K562 (cell line): ENCODE results near the gene SPRTN.

Experiments
- CTCF ChIP-seq, 3 experiments: IDR thresholded peaks in 2 of 3; conservative IDR thresholded peaks in 1 of 3; 2 replicates each; pipeline ENCODE4 v1.5.1; 2011 to 2012; ENCODE audit warnings: low read length in 3 of 3, mild to moderate bottlenecking in 3 of 3, control low read depth in 2 of 3, improper control_type of control experiment in 1 of 3, inconsistent platforms in 1 of 3, low read depth in 1 of 3, mixed read lengths in 1 of 3, moderate library complexity in 1 of 3; ENCODE audit not compliant: insufficient read depth in 2 of 3
- MYC ChIP-seq, 2 experiments: fragments of 250-450 bp in 1 of 2; sonication (Bioruptor Pico) in 1 of 2; IDR thresholded peaks; 2 replicates each; pipeline versions ENCODE4 v1.5.1 to v1.6.1; 2012 to 2021; ENCODE audit warnings: low read depth in 2 of 2, borderline replicate concordance in 1 of 2, improper control_type of control experiment in 1 of 2, low read length in 1 of 2, mild to moderate bottlenecking in 1 of 2, moderate library complexity in 1 of 2
- PHF8 ChIP-seq: fragments of 200-600 bp; sonication (generic); IDR thresholded peaks from 2 replicates; pipeline ENCODE4 v1.6.1; 2012; ENCODE audit warnings: mixed run types, mild to moderate bottlenecking, inconsistent platforms, low read length, moderate library complexity, borderline replicate concordance
- VEZF1 ChIP-seq: fragments of 200-800 bp; sonication (Bioruptor generic); IDR thresholded peaks from 2 replicates; pipeline ENCODE4 v1.6.1; 2017; ENCODE audit warnings: missing genetic modification characterization, missing compliant biosample characterization
- ZNF174 ChIP-seq: fragments of 250-450 bp; sonication (Bioruptor Pico); IDR thresholded peaks from 2 replicates; pipeline ENCODE4 v1.4.0; 2020; ENCODE audit warnings: mild to moderate bottlenecking

GRCh38 chr1:231404318-231404717, 66.2 kb downstream of the SPRTN start:
- TF ChIP-seq PHF8: no peak
- TF ChIP-seq CTCF (IDR thresholded peaks at IDR 0.05 in 2 of 3, conservative IDR thresholded peaks at IDR 0.05 in 1 of 3; ENCODE audit: insufficient read depth in 2 of 3, low read depth in 1 of 3, low read length in 3 of 3): no peak
- no peak for TF ChIP-seq MYC (IDR thresholded peaks at IDR 0.05; ENCODE audit: low read depth, low read length)
- TF ChIP-seq MYC (CRISPR knock-in tag; IDR thresholded peaks at IDR 0.05; ENCODE audit: borderline replicate concordance, low read depth): no peak
- no peak for TF ChIP-seq ZNF174 (CRISPR knock-in tag)
- TF ChIP-seq VEZF1: no peak
